GM13976 (cell line): ENCODE data around the gene OBP2A.

Experiments used
- DNase-seq: peaks from one replicate; pipeline ENCODE4 v3.0.0; 2012; ENCODE audit warnings: low spot score
- CTCF ChIP-seq: IDR thresholded peaks from 2 replicates; pipeline ENCODE4 v1.5.1; 2012; ENCODE audit warnings: borderline replicate concordance, mild to moderate bottlenecking; ENCODE audit not compliant: insufficient read depth; ENCODE audit errors: extremely low read depth, missing control alignments, control extremely low read depth
- in situ Hi-C: fragments of 300-500 bp; cut with MboI; formaldehyde crosslinking; loops from one replicate; pipeline ENCODE4 v1.12.0; 2022; ENCODE audit warnings: low sequenced_read_pairs, mixed read lengths, inconsistent platforms; ENCODE audit not compliant: unreplicated experiment

Gene OBP2A

GRCh38 chr9:135592625-135593024 lies 46.7 kb downstream of the OBP2A start:
- peak; percentile 23 for DNase-seq
- in situ Hi-C loops, result no loop called here
- TF ChIP-seq CTCF, result no peak

GRCh38 chr9:135596211-135596610 lies 50.3 kb downstream of the OBP2A start:
- no peak for TF ChIP-seq CTCF
- in situ Hi-C loops, result no loop called here
- DNase-seq, result no peak
